GM19240 (cell line): Measurements from ENCODE around the gene FAM3B.

Experiments
- DNase-seq: peaks from one replicate; pipeline ENCODE4 v3.0.0; 2011; ENCODE audit warnings: low spot score; ENCODE audit not compliant: insufficient read length

Gene FAM3B

GRCh38 chr21:41318218-41318617 is 1.6 kb downstream of the FAM3B start:
- no peak for DNase-seq

GRCh38 chr21:41319273-41319672 is 2.7 kb downstream of the FAM3B start:
- no peak for DNase-seq

- DNase-seq: no peak
These were observed 4.8 kb downstream of the FAM3B start for GRCh38 chr21:41321211-41321907.

- DNase-seq: no peak
These were observed 5.4 kb downstream of the FAM3B start for GRCh38 chr21:41321908-41322495.

- DNase-seq: no peak
These were observed 6.1 kb downstream of the FAM3B start for GRCh38 chr21:41322496-41323382.

- no peak for DNase-seq
These were observed 8.7 kb downstream of the FAM3B start for GRCh38 chr21:41325138-41325912.

GRCh38 chr21:41326414-41327080 is 9.9 kb downstream of the FAM3B start:
- DNase-seq: no peak

- no peak for DNase-seq
These were observed 11.2 kb downstream of the FAM3B start for GRCh38 chr21:41327753-41328152.

GRCh38 chr21:41328660-41329607 is 12.3 kb downstream of the FAM3B start:
- no peak for DNase-seq

- DNase-seq: no peak
These were observed 17.2 kb downstream of the FAM3B start for GRCh38 chr21:41333752-41334151.

GRCh38 chr21:41337515-41337914 is 20.9 kb downstream of the FAM3B start:
- DNase-seq: no peak

GRCh38 chr21:41338455-41338854 is 21.9 kb downstream of the FAM3B start:
- DNase-seq: no peak

GRCh38 chr21:41342035-41342434 is 25.4 kb downstream of the FAM3B start:
- no peak for DNase-seq

GRCh38 chr21:41344146-41344545 is 27.5 kb downstream of the FAM3B start:
- DNase-seq: no peak

- DNase-seq: no peak
These were observed 28.8 kb downstream of the FAM3B start for GRCh38 chr21:41345356-41345755.

GRCh38 chr21:41345934-41346685 is 29.5 kb downstream of the FAM3B start:
- no peak for DNase-seq

- no peak for DNase-seq
These were observed 30.2 kb downstream of the FAM3B start for GRCh38 chr21:41346758-41347157.

GRCh38 chr21:41348434-41348833 is 31.8 kb downstream of the FAM3B start:
- DNase-seq: no peak

- DNase-seq: no peak
These were observed 32.5 kb downstream of the FAM3B start for GRCh38 chr21:41349126-41349525.
